K562 (cell line): ENCODE measurements around the gene TMEM131. TPM values are rescaled to one million over a fixed set of nuclear protein-coding genes. Genes with fewer than 3 reads are reported as not detected.
"Not testable (repeated sequence)": the region's sequence is repeated elsewhere in the genome, so short reads cannot be mapped to it uniquely, and the experiment has no call there.

Source experiments
- ATAC-seq: fragments of 200-7000 bp; cut with Tn5 transposase; 3 replicates; pipeline ENCODE4 v1.9.1; 2020; ENCODE audit warnings: moderate library complexity
- BruUV-seq: library from RNA; stranded (reverse); fragments of 400-500 nt; replicated peaks from 2 replicates; lab custom pipeline; 2021; lab: Mats Ljungman, UMichigan
- CTCF ChIA-PET: fragments of 300-600 bp; formaldehyde crosslinking; extraction: SDS; loops from one replicate; lab custom pipeline; 2021; ENCODE audit warnings: low intra/inter-chr PET ratio; lab: Yijun Ruan, JAX
- POLR2A ChIA-PET: fragments of 300-600, 350-650 bp; sonication (Branson Sonifier 250); formaldehyde crosslinking; extraction: SDS; loops from one replicate; lab custom pipeline; 2021; ENCODE audit warnings: antibody characterized with exemption, inconsistent platforms; lab: Yijun Ruan, JAX
- DNase-seq, 4 experiments: peaks; one replicate each; pipeline versions ENCODE4 v3.0.0 to v3.0.0-alpha.2; 2011 to 2018; ENCODE audit warnings: low spot score in 3 of 4, mixed read lengths in 3 of 4; ENCODE audit errors: extremely low read depth in 1 of 4
- FAIRE-seq: peaks from 2 replicates; lab custom pipeline; 2011; peaks lifted over from hg19 to GRCh38; lab: Jason Lieb, UNC
- H2AFZ ChIP-seq: 2 replicates; pipeline ENCODE4 v1.6.0; 2011; ENCODE audit warnings: low read depth, low read length, control low read depth, inconsistent platforms
- H3K27ac ChIP-seq: fragments of 200-600 bp; 3 replicates; pipeline ENCODE4 v1.8.0; 2011; ENCODE audit warnings: low read depth, mild to moderate bottlenecking, control low read depth, inconsistent platforms, low read length, moderate library complexity, mixed read lengths; ENCODE audit errors: extremely low read depth
- H3K27me3 ChIP-seq, 2 experiments: fragments of 300-600 bp in 1 of 2; 2 replicates in 1 of 2; 3 replicates in 1 of 2; pipeline versions ENCODE4 v1.6.0 to v1.8.0; 2011; ENCODE audit warnings: inconsistent platforms in 2 of 2, low read length in 2 of 2, mild to moderate bottlenecking in 1 of 2, mixed read lengths in 1 of 2, moderate library complexity in 1 of 2; ENCODE audit not compliant: control insufficient read depth in 2 of 2, insufficient read depth in 2 of 2
- H3K36me3 ChIP-seq: fragments of 300-600 bp; 3 replicates; pipeline ENCODE4 v1.8.0; 2011; ENCODE audit warnings: mild to moderate bottlenecking, low read length, inconsistent platforms; ENCODE audit not compliant: control insufficient read depth, insufficient read depth
- H3K4me1 ChIP-seq, 2 experiments: fragments of 200-600 bp in 1 of 2; replicated peaks in 1 of 2; 2 replicates in 1 of 2; 3 replicates in 1 of 2; pipeline versions ENCODE4 v1.5.1 to v1.8.0; 2011; ENCODE audit warnings: inconsistent platforms in 2 of 2, low read length in 2 of 2, mild to moderate bottlenecking in 1 of 2, mixed read lengths in 1 of 2, moderate library complexity in 1 of 2; ENCODE audit not compliant: control insufficient read depth in 2 of 2, insufficient read depth in 2 of 2
- H3K4me2 ChIP-seq: 2 replicates; pipeline ENCODE4 v1.6.1; 2011; ENCODE audit warnings: low read length, control low read depth, inconsistent platforms, mixed read lengths; ENCODE audit not compliant: insufficient read depth
- H3K4me3 ChIP-seq: fragments of 200-600 bp; sonication (generic), shearing (Covaris generic); 2 replicates; pipeline ENCODE4 v1.5.1; 2016; ENCODE audit warnings: control low read depth, inconsistent platforms
- H3K79me2 ChIP-seq: fragments of 200-600 bp; 3 replicates; pipeline ENCODE4 v1.8.0; 2011; ENCODE audit warnings: low read length, inconsistent platforms; ENCODE audit not compliant: control insufficient read depth, insufficient read depth
- H3K9ac ChIP-seq, 2 experiments: 2 replicates each; pipeline versions ENCODE4 v1.6.0 to v1.6.1; 2011; ENCODE audit warnings: low read depth in 2 of 2, low read length in 2 of 2, control low read depth in 1 of 2, inconsistent platforms in 1 of 2, mild to moderate bottlenecking in 1 of 2, mixed read lengths in 1 of 2; ENCODE audit not compliant: insufficient read depth in 1 of 2
- H3K9me1 ChIP-seq: one replicate; pipeline ENCODE4 v1.6.0; 2011; ENCODE audit warnings: inconsistent platforms, mild to moderate bottlenecking, low read length, moderate library complexity; ENCODE audit not compliant: control insufficient read depth, insufficient read depth
- H3K9me3 ChIP-seq: replicated peaks from 2 replicates; pipeline ENCODE4 v1.5.1; 2011; ENCODE audit warnings: low read depth, low read length, inconsistent platforms; ENCODE audit not compliant: control insufficient read depth, insufficient read depth
- H4K20me1 ChIP-seq: replicated peaks from 2 replicates; pipeline ENCODE4 v1.6.1; 2011; ENCODE audit warnings: low read length, inconsistent platforms, mixed read lengths; ENCODE audit not compliant: control insufficient read depth, insufficient read depth
- BCOR ChIP-seq: fragments of 450-650 bp; IDR thresholded peaks from 2 replicates; pipeline ENCODE4 v1.6.1; 2016
- HEY1 ChIP-seq: fragments of 250-450 bp; sonication (Bioruptor Pico); IDR thresholded peaks from 2 replicates; pipeline ENCODE4 v1.5.0; 2020; ENCODE audit warnings: mild to moderate bottlenecking, moderate library complexity, borderline replicate concordance
- HSF4 ChIP-seq: fragments of 250-450 bp; sonication (Bioruptor Pico); IDR thresholded peaks from 2 replicates; pipeline ENCODE4 v2.1.2; 2022; ENCODE audit warnings: mild to moderate bottlenecking, moderate library complexity, borderline replicate concordance
- PTTG1 ChIP-seq: fragments of 450-650 bp; IDR thresholded peaks from 2 replicates; pipeline ENCODE4 v1.6.1; 2016; ENCODE audit warnings: low read depth, mild to moderate bottlenecking, missing genetic modification characterization, missing compliant biosample characterization
- RBBP5 ChIP-seq: fragments of 200-600 bp; sonication (generic); IDR thresholded peaks from 2 replicates; pipeline ENCODE4 v1.6.1; 2012; ENCODE audit warnings: borderline replicate concordance, mild to moderate bottlenecking, low read length, control low read depth, inconsistent platforms; ENCODE audit not compliant: insufficient read depth, poor library complexity, severe bottlenecking
- RBM25 ChIP-seq: fragments of 200-400 bp; formaldehyde crosslinking; IDR thresholded peaks from 2 replicates; pipeline ENCODE4 v1.6.1; 2018; ENCODE audit warnings: low read length, low read depth, moderate library complexity; ENCODE audit not compliant: severe bottlenecking
- SIN3A ChIP-seq, 2 experiments: fragments of 150-350 bp in 1 of 2; IDR thresholded peaks; 2 replicates each; pipeline ENCODE4 v1.6.1; 2011 to 2016; ENCODE audit warnings: borderline replicate concordance in 2 of 2, low read depth in 2 of 2, low read length in 2 of 2, mild to moderate bottlenecking in 2 of 2, moderate library complexity in 2 of 2; ENCODE audit not compliant: control insufficient read depth in 1 of 2
- SMAD2 ChIP-seq: fragments of 150-350 bp; IDR thresholded peaks from 2 replicates; pipeline ENCODE4 v1.6.1; 2014; ENCODE audit warnings: low read depth, mild to moderate bottlenecking, low read length
- ZNF146 ChIP-seq: IDR thresholded peaks from one replicate; pipeline ENCODE4 v1.6.1; 2018; ENCODE audit warnings: missing compliant biosample characterization; ENCODE audit not compliant: unreplicated experiment
- ZNF23 ChIP-seq: fragments of 250-450 bp; sonication (Bioruptor Pico); IDR thresholded peaks from 2 replicates; pipeline ENCODE4 v1.4.0; 2020; ENCODE audit warnings: mild to moderate bottlenecking
- ZNF431 ChIP-seq: sonication (generic); formaldehyde crosslinking; IDR thresholded peaks from 2 replicates; pipeline ENCODE4 v1.8.0; 2022; ENCODE audit warnings: mild to moderate bottlenecking, missing genetic modification reagents
- WGBS: fragments of 100-300 bp; shearing (Covaris generic); methylation state at CpG from one replicate; pipeline ENCODE4 v1.1.6; 2016; ENCODE audit warnings: low coverage, mixed read lengths; ENCODE audit not compliant: insufficient coverage; ENCODE audit errors: missing lambda C conversion rate; 5-methylcytosine and 5-hydroxymethylcytosine counted together
- in situ Hi-C: fragments of 300-500 bp; cut with MboI; formaldehyde crosslinking; loops from 4 replicates; pipeline ENCODE4 v1.15.0; 2018; ENCODE audit warnings: inconsistent platforms, mixed read lengths
- intact Hi-C: fragments of 100-400 bp; cut with micrococcal nuclease; formaldehyde crosslinking; loops from 2 replicates; pipeline ENCODE4 v1.14.2; 2022
- polyA plus RNA-seq, 8 experiments: library from polyadenylated mRNA; depleted of rRNA in 4 of 8; stranded (reverse) in 5 of 8; unstranded in 3 of 8; fragments of >200 nt; fragmentation: Nextera tagmentation in 2 of 8; fragmentation: Illumina TruSeq in 1 of 8; extraction: Ambion mirVana in 2 of 8; extraction: Trizol in 1 of 8; gene quantifications; 2 replicates each; pipeline versions ENCODE4 v1.2.1 to v1.2.3, GENCODE V29; 2011 to 2014; ENCODE audit warnings: inconsistent platforms in 1 of 8, missing spikeins in 1 of 8
- total RNA-seq, 7 experiments: library from RNA; depleted of rRNA in 6 of 7; stranded (reverse); fragments of >200 nt in 6 of 7; fragmentation: Illumina TruSeq in 2 of 7; extraction: Trizol in 2 of 7; gene quantifications; 2 replicates each; pipeline versions ENCODE4 v1.2.1 to v1.2.3, GENCODE V29; 2011 to 2021; ENCODE audit warnings: low replicate concordance in 1 of 7
- TF ChIP-seq, protein P1 (sequence below): fragments of 250-450 bp; sonication (Bioruptor Pico); IDR thresholded peaks from 2 replicates; pipeline ENCODE4 v1.8.0; 2021; ENCODE audit warnings: moderate library complexity, mild to moderate bottlenecking, inconsistent platforms

Gene TMEM131
- total and polyA plus RNA-seq, 9 of the 15 experiments (the other 6 are each of a cell fraction or from before 2014, with no cell fraction given): 2.5 to 21.1 (median 12.4) TPM

DNA sequence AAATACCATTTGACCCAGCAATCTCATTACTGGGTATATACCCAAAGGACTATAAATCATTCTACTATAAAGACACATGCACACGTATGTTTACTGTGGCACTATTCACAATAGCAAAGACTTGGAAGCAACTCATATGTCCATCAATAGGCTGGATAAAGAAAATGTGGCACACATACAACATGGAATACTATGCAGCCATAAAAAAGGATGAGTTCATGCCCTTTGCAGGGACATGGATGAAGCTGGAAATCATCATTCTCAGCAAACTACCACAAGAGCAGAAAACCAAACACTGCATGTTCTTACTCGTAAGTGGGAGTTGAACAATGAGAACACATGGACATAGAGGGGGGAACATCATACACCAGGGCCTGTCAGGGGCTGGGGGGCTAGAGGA lies 117.4 kb downstream of the TMEM131 start:
- ATAC-seq, H3K4me1 ChIP-seq, BruUV-seq, POLR2A ChIA-PET, H2AFZ ChIP-seq, intact Hi-C loops: not testable (repeated sequence)
- peak; percentile 5 for TF ChIP-seq RBM25
- TF ChIP-seq BCOR: 0 out of 2 replicates have a peak, but pooled peaks have one; percentile 37
- TF ChIP-seq ZNF146 (CRISPR knock-in tag): peak; percentile 87
- TF ChIP-seq, all 486 proteins: peak for 3; not testable (repeated sequence) for 483
- H3K27me3 ChIP-seq, H3K9me1 ChIP-seq, H3K27ac ChIP-seq, H3K9me3 ChIP-seq, in situ Hi-C loops, H3K79me2 ChIP-seq, H3K36me3 ChIP-seq, H3K9ac ChIP-seq, H4K20me1 ChIP-seq, FAIRE-seq, DNase-seq, CTCF ChIA-PET, H3K4me3 ChIP-seq, H3K4me2 ChIP-seq: not testable (repeated sequence)
- 86% methylated on average over 2 of the region's 2 CpGs for WGBS

DNA sequence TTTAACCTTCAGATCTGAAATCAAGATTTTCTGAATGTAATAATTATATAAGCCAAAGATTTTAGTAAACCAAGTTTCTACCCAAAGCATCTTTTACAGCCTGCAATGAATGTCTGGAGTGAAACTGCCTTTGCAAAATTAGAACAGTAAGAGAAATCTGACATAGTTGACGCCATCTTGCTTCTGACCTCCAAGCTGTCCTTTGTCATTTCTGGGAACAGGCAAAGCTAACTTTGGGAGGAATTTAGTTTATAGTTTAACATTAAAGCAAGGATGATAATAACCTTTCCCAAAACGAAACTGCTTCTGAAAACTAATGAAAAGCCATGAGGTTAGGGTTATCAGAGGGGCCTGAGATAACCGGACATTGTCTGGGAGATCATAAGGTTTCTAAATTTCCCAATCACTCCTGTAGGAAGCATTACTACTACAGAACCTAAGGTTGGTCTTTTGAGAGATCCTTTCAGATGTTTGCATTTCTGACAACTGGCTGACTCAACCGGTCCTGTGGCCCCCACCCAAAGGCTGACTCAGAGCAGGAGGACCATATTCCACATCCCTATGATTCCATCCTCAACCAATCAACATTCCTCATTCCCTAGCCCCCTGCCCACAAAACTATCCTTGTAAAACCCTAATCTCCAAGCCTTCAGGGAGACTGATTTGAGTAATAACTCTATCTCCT lies 124.5 kb downstream of the TMEM131 start:
- no peaks in the 10 kb centered on the region; the same call in 2 of the 3 replicates for H3K36me3 ChIP-seq
- POLR2A ChIA-PET: no interaction called here
- in situ Hi-C loops: no loop called here
- TF ChIP-seq HEY1 (CRISPR knock-in tag) (no peak), ZNF23 (CRISPR knock-in tag) (no peak), ZNF431 (CRISPR knock-in tag) (peak; percentile 99), SIN3A (IDR thresholded peaks at IDR 0.05; ENCODE audit: borderline replicate concordance in 2 of 2, control insufficient read depth in 1 of 2, low read depth in 2 of 2, low read length in 2 of 2) (no peak), PTTG1 (tag) (0 out of 2 replicates have a peak, but pooled peaks have one; percentile 34), HSF4 (CRISPR knock-in tag) (no peak), RBBP5 (no peak), SMAD2 (no peak)
- TF ChIP-seq, protein P1, sequence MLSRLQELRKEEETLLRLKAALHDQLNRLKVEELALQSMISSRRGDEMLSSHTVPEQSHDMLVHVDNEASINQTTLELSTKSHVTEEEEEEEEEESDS (CRISPR knock-in tag): no peak

More for the DNA sequence above, 124.5 kb downstream of the TMEM131 start:
- H4K20me1 ChIP-seq: no peaks in the 10 kb centered on the region
- H2AFZ ChIP-seq: no peak overlapping the region
- CTCF ChIA-PET: no interaction called here
- H3K4me1 ChIP-seq: peaks cover 0 to 10% of the 10 kb centered on the region in 2 experiments; a peak in 4 of 5 replicates
- no peak overlapping the region for H3K4me3 ChIP-seq
- WGBS: 69% methylated on average over 4 of the region's 4 CpGs
- ATAC-seq: no peak
- H3K9ac ChIP-seq: no peak overlapping the region
- H3K9me1 ChIP-seq: no peaks in the 10 kb centered on the region
- no peak overlapping the region for H3K4me2 ChIP-seq
- intact Hi-C loops: no loop called here
- H3K27ac ChIP-seq: peak overlapping the region; percentile 41; the same call in 1 of the 3 replicates
- H3K79me2 ChIP-seq: no peaks in the 10 kb centered on the region
- DNase-seq: peak in 1 of 4 experiments; percentile 3
- no TSS peak for BruUV-seq
- H3K27me3 ChIP-seq: no peaks in the 10 kb centered on the region
- peak; percentile 37 for FAIRE-seq
- no peaks in the 10 kb centered on the region; the same call in 1 of the 2 replicates for H3K9me3 ChIP-seq
